ENCODE measurements around the gene TMEM150B.

DNA sequence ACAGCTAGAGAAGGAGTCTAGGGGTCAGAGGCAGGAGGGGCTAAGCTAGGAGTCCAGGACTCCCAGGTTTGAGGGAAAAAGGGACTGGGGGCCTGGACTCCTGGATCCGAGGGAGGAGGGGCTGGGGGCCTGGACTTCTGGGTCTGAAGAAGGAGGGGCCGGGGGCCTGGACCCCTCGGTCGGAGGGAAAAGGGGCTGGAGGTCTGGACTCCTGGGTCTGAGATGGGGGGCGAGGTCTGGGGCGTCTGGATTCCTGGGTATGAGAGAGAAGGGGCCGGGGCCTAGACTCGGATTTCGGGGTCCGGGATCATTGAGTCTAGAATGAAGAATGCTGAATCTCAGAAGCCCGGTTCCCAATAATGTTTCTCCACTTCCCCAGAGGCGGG, 22.8 kb downstream of the TMEM150B start:
- no peak for TF ChIP-seq FOS (IDR thresholded peaks at IDR 0.05; ENCODE audit: borderline replicate concordance, insufficient read depth, low read length)
- no peak for TF ChIP-seq EZH2 (IDR thresholded peaks at IDR 0.05; ENCODE audit: borderline replicate concordance, low read depth, low read length, severe bottlenecking)
- TF ChIP-seq, protein P1, sequence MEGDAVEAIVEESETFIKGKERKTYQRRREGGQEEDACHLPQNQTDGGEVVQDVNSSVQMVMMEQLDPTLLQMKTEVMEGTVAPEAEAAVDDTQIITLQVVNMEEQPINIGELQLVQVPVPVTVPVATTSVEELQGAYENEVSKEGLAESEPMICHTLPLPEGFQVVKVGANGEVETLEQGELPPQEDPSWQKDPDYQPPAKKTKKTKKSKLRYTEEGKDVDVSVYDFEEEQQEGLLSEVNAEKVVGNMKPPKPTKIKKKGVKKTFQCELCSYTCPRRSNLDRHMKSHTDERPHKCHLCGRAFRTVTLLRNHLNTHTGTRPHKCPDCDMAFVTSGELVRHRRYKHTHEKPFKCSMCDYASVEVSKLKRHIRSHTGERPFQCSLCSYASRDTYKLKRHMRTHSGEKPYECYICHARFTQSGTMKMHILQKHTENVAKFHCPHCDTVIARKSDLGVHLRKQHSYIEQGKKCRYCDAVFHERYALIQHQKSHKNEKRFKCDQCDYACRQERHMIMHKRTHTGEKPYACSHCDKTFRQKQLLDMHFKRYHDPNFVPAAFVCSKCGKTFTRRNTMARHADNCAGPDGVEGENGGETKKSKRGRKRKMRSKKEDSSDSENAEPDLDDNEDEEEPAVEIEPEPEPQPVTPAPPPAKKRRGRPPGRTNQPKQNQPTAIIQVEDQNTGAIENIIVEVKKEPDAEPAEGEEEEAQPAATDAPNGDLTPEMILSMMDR (IDR thresholded peaks at IDR 0.05; ENCODE audit: extremely low read depth in 1 of 2, insufficient read depth in 1 of 2, low read depth in 1 of 2, low read length in 2 of 2) = no peak
